GM19043 (cell line): Measurements from ENCODE around the gene SLC27A5.
"Not testable (repeated sequence)": the region's sequence is repeated elsewhere in the genome, so short reads cannot be mapped to it uniquely, and the experiment has no call there.

Experiments
- ATAC-seq: cut with Tn5 transposase; IDR thresholded peaks from one replicate; pipeline ENCODE4 v1.9.1; 2021; ENCODE audit warnings: low read depth; ENCODE audit not compliant: unreplicated experiment

The SLC27A5 gene

DNA sequence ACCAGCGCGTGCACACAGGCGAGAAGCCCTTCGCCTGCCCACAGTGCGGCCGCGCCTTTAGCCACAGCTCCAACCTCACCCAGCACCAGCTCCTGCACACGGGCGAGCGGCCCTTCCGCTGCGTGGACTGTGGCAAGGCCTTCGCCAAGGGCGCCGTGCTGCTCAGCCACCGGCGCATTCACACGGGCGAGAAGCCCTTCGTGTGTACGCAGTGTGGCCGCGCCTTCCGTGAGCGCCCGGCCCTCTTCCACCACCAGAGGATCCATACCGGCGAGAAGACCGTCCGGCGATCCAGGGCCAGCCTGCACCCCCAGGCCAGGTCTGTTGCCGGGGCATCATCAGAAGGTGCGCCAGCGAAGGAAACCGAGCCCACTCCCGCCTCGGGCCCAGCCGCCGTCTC lies 40.1 kb downstream of the SLC27A5 start:
- no peak for ATAC-seq

DNA sequence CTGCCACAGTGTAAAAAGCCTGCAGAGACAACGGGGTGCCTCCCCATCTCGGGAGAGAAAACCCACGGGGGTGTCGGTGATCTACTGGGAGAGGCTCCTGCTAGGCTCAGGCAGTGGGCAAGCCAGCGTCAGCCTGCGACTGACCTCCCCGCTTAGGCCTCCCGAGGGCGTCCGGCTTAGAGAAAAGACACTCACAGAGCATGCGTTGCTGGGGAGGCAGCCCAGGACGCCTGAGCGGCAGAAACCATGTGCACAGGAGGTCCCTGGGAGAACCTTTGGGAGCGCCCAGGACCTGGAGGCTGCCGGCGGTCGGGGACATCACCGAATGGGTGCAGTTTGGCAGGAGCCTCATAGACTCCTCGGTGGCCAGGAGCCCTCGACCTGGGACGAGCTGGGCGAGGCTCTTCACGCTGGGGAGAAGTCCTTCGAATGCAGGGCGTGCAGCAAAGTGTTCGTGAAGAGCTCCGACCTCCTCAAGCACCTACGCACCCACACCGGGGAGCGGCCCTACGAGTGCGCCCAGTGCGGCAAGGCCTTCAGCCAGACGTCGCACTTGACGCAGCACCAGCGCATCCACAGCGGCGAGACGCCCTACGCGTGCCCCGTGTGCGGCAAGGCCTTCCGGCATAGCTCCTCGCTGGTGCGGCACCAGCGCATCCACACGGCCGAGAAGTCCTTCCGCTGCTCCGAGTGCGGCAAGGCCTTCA lies 40.8 kb downstream of the SLC27A5 start:
- not testable (repeated sequence) for ATAC-seq

DNA sequence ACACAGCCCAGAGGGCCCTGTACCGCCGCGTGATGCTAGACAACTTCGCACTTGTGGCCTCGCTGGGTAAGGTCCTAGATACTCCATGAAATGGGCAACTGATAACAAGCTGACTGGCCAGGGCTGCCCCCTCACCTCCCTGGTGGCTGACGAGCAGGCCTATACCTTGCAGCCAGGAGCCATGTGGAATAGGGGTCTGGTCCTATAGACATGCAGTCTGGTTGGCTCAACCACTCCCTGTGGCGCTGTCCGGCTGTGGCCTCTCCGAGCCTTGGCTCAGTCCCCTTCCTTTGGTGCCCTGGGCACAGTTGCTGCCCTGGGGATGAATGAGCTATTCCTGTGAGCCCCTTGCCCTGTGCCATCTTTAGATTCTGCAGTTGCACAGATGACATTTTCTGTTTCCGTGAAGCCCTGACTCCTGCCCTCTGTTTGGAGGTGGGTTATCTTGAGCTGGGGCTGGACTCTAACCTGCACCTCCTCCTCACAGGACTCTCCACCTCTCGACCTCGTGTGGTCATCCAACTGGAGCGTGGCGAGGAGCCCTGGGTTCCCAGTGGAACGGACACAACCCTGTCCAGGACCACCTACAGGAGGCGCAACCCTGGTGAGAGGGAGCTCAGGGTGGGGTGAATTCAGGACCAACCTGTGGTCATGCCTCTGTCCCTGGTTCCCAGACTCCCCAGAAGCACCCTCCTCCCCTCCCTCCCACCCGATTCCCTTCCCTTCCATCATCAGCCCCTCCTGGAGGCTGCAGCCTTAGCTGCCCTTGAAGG lies 42.4 kb downstream of the SLC27A5 start:
- ATAC-seq = no peak

DNA sequence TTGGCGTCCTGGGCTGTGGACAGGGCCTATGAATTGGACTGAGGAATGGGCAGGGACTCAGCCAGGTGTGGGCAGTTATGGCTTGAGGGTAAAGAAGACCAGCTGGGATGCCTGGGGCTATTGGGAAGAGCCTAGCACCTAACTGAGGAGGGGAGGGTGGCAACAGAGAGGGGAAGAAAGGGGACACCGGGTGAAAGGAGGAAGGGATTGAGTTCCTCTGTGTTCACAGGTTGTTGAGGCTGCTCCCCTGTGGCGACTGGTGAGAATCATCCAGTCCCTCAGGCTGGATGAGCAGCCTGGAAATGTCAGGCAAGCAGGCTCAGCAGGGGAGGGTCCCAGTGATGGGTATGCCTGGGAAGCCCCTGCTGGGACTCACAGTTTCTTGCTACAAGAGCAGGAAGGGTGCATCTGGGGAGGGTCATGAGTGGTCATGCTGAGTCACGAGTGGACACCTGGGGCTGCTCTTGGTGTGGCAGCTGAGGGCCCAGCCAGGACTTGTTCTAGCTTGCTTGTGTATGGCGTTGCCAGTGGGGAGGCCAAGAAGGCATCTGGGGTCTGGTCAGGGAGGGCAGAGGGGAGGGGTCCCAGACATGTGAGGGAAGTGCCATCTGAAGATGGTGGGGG lies 43.5 kb downstream of the SLC27A5 start:
- no peak for ATAC-seq

DNA sequence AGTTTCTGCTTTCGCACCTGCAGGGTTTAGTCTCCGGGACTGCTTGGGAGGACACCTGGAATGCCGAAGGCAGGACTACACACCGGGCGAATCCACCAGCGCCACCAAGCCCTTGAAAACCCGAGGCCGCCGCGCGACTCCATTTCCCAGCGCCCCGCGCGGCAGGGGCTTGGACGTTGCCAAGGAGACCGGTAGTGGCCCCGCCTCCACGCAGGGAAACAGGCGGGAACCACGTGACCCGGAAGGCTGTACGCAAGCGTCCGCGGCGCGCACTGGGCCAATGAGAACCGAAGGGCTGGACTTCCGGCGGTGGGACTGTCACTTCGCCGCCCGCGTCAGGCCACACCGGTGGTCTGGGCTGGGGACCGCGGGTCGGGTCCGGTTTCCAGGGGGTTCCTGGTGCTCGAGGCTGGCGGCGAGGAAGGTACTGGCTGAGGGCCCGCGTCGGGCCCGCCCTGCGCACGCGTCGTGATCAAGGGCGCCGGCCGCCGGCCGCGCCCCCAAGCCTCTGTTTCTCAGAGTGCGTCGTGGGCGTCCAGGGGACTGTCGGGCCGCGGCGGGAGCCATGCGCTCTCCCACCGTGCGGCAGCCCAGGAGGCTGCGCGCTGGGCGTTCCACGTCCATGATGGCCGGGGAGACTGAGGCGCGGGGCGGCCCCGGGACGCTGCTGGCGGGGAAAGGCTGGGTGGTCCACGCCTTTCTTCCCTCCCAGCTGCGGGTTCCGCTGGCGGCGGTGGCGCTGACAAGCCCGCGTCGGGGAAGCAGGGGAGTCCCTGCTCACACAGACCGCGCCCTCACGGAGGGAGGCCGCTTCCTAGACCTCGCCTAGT lies 44.8 kb downstream of the SLC27A5 start, which contains the start of gene ZNF324:
TSS of gene ZNF324 (plus strand) at position 321 of the 830 bp plus-strand sequence. CDS start 2,106 bp downstream, outside the sequence.
- ATAC-seq = peak; percentile 91

DNA sequence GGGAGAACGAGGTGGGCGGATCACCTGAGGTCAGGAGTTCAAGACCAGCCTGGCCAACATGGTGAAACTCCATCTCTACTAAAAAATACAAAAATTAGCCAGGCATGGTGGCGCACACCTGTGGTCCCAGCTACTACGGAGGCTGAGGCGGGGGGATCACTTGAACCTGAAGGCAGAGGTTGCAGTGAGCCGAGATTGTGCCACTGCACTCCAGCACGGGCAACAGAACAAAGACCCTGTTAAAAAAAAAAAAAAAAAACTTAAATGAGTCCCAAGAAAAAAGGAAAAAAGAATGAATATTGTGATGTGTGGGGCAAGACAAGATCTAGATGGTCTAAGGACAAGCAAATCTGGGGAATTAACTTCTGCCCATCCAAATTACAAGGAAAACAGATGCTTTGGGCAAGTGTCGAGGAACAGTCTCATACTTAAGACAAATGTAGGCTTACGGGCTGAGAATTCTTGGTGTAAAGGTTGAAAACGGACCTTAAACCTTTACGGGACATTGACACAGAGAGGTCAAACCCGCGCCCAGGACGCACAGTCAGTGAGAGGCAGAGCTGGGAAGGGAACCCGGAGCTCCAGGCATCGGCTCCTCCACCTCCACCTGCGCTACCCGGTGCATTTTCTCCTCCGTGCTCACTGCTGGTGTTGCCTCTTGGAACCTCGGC lies 45.6 kb downstream of the SLC27A5 start:
- ATAC-seq = no peak

DNA sequence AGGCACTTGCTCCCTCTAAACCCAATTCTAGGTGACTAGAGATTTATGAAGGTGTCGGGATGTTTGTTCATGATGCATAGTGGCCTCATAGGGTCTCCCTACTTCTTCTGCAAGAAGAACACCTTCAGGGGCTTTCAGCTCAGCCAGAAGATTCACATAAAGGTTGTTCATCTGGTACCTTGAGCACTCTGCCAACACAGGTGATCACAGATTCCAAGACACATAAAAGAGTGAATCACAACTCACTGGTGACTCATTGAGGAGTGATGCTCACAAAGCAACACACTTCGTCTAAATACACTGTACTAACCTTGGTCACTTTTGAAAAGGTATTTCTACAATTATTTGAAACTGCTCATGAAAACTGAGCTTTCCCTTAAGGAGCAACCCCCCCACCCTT lies 51.8 kb downstream of the SLC27A5 start:
- no peak for ATAC-seq

DNA sequence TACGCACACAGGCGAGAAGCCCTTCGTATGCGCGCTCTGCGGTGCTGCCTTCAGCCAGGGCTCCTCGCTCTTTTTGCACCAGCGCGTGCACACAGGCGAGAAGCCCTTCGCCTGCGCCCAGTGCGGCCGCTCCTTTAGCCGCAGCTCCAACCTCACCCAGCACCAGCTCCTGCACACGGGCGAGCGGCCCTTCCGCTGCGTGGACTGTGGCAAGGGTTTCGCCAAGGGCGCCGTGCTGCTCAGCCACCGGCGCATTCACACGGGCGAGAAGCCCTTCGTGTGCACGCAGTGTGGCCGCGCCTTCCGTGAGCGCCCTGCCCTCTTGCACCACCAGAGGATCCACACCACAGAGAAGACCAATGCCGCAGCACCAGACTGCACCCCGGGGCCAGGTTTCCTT lies 55.7 kb downstream of the SLC27A5 start:
- no peak for ATAC-seq

DNA sequence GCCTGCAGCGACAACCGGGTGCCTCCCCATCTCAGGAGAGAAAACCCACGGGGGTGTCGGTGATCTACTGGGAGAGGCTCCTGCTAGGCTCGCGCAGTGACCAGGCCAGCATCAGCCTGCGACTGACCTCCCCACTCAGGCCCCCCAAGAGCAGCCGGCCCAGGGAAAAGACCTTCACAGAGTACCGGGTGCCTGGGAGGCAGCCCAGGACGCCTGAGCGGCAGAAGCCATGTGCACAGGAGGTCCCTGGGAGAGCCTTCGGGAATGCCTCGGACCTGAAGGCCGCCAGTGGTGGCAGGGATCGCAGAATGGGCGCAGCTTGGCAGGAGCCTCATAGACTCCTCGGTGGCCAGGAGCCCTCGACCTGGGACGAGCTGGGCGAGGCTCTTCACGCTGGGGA lies 56.5 kb downstream of the SLC27A5 start:
- no peak for ATAC-seq

DNA sequence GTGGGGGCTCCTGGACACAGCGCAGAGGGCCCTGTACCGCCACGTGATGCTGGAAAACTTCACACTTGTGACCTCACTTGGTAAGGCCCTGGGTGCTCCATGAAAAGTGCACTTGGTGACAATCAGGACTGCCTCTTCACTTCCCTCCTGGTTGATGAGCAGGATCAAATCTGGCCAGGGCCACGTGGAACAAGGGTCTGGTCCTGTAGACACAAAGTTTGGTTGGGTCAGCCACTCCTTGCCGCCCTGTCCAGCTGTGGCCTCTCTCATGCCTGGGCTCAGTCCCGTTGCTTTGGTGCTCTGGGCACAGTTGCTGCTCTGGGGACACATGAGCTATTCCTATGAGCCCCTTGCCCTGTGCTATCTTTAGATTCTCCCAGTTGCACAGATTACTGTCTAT lies 58.0 kb downstream of the SLC27A5 start:
- no peak for ATAC-seq

DNA sequence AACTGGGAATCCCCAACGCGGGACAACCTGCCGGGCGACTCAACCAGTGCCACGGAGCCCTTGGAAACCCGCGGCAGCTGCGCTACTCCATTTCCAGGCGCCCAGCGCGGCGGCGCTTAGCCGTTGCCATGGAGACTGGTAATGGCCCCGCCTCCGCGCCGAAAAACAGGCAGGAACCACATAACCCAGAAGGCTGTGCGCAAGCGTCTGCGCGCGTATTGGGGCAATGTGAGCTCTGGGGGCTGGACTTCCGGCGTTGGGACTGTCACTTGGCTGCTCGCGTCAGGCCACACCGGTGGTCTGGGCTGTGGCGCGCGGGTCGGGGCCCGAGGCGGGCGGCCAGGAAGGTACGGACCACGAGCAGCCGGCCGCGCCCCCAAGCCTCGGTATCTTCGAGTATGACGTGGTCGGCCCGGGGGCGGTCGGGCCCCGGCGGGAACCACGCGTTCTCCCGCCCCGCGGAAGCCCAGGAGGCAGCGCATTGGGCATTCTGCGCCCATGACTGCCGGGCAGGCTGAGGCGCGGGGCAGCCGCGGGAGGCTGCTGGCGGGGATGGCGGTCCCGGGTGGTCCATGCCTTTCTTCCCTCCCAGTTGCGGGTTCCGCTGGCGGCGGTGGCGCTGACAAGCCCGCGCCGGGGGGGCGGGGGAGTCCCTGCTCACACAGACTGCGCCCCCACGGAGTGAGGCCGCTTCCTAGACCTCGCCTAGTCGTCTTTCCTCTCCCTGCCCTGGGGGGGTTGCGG lies 60.3 kb downstream of the SLC27A5 start, which contains the start of gene ZNF324B:
TSS of gene ZNF324B (plus strand) at position 265 of the 744 bp plus-strand sequence. CDS start 2,080 bp downstream, outside the sequence.
- peak; percentile 96 for ATAC-seq

DNA sequence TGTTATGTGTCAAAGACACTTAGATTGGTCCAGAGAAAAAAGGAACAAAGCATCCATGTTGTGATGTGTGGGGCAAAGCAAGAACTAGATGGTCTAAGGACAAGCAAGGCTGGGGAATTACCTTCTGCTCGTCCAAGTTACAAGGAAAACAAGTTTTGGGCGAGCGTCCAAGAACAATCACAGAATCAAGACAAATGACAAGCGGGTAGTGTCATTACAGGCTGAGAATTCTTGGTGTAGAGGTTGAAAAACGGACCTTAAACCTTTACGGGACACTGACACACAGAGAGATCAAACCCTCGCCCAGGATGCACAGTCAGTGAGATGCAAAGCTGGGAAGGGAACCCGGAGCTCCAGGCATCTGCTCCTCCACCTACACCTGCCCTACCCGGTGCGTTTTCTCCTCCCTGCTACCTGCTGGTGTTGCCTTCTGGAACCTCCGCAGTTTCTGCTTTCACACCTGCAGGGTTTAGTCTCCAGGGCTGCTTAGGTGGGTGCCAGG lies 60.9 kb downstream of the SLC27A5 start:
- ATAC-seq = peak; percentile 10

DNA sequence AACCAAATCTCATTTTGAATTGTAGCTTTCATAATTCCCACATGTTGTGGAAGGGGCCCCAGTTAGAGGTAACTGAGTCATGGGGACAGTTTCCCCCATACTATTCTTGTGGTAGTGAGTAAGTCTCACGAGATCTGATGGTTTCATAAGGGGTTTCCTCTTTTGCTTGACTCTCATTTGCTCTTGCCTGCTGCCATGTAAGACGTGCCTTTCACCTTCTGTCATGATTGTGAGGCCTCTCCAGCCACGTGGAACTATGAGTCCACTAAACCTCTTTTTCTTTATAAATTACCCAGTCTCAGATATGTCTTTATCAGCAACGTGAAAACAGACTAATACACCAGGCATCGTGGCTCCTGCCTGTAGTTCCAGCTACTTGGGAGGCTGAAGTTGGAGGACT lies 61.8 kb downstream of the SLC27A5 start:
- not testable (repeated sequence) for ATAC-seq

DNA sequence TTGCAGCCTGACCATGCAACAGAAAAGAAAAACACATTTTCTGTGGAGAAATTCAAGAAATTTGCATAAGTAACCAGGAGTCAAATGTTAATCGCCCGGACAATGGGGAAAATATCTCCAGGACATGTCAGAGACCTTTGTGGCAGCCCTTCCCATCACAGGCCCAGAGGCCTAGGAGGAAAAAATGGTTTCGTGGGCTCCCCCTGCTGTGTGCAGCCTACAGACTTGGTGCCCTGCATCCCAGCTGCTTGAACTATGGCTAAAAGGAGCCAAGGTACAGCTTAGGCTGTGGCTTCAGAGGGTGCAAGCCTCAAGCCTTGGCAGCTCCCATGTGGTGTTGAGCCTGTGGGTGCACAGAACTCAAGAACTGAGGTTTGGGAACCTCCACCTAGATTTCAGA lies 62.9 kb downstream of the SLC27A5 start:
- ATAC-seq = not testable (repeated sequence)
